Measurements from ENCODE around the gene TYW1B.
"Not testable (repeated sequence)": the region's sequence is repeated elsewhere in the genome, so short reads cannot be mapped to it uniquely, and the experiment has no call there.

TYW1B gene, protein sequence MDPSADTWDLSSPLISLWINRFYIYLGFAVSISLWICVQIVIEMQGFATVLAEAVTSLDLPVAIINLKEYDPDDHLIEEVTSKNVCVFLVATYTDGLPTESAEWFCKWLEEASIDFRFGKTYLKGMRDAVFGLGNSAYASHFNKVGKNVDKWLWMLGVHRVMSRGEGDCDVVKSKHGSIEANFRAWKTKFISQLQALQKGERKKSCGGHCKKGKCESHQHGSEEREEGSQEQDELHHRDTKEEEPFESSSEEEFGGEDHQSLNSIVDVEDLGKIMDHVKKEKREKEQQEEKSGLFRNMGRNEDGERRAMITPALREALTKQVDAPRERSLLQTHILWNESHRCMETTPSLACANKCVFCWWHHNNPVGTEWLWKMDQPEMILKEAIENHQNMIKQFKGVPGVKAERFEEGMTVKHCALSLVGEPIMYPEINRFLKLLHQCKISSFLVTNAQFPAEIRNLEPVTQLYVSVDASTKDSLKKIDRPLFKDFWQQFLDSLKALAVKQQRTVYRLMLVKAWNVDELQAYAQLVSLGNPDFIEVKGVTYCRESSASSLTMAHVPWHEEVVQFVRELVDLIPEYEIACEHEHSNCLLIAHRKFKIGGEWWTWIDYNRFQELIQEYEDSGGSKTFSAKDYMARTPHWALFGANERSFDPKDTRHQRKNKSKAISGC

GRCh38 chr7:72827839-72828591 is at the start of gene TYW1B:
TSS of gene TYW1B (minus strand) at chr7:72828200. CDS start at chr7:72828075, 125 bp downstream.
- peak; percentile 87 for DNase-seq

- DNase-seq = not testable (repeated sequence)
These were observed 39.6 kb upstream of the TYW1B start for GRCh38 chr7:72867591-72867990.

- DNase-seq = not testable (repeated sequence)
These were observed 30.9 kb upstream of the TYW1B start for GRCh38 chr7:72858846-72859400.

DNA sequence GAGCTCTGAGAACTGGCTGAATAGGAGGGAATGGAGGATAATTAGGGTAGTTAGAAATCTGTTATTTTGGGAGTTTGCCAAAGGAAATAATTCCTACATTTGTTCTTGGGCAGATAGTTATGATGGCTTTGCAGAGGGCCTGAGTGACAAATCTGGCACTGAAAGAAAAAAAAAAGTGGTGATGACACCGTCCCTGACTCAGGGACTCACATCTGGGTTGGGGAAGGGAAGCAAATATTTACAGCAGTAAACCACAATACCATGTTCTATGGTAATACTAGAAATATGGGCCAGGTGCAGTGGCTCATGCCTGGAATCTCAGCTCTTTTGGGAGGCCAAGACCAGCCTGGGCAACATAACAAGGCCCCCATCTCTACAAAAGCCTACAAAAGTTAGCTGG is 29.9 kb upstream of the TYW1B start:
- DNase-seq = not testable (repeated sequence)

- not testable (repeated sequence) for DNase-seq
These were observed 27.3 kb upstream of the TYW1B start for GRCh38 chr7:72855261-72855660.

- DNase-seq = not testable (repeated sequence)
These were observed 24.9 kb upstream of the TYW1B start for GRCh38 chr7:72852937-72853336.

GRCh38 chr7:72850746-72851145 is 22.7 kb upstream of the TYW1B start:
- not testable (repeated sequence) for DNase-seq

DNA sequence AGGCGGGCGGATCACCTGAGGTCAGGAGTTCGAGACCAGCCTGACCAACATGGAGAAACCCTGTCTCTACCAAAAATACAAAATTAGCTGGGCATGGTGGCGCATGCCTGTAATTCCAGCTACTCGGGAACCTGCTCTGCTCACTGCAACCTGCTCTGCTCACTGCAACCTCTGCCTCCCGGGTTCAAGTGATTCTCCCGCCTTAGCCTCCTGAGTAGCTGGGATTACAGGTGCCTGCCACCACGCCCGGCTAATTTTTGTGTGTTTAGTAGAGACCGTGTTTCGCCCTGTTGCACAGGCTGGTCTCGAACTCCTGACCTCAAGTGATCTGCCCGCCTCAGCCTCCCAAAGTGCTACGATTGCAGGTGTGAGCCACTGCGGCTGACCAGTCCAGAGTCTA is 16.1 kb upstream of the TYW1B start:
- DNase-seq = not testable (repeated sequence)

DNA sequence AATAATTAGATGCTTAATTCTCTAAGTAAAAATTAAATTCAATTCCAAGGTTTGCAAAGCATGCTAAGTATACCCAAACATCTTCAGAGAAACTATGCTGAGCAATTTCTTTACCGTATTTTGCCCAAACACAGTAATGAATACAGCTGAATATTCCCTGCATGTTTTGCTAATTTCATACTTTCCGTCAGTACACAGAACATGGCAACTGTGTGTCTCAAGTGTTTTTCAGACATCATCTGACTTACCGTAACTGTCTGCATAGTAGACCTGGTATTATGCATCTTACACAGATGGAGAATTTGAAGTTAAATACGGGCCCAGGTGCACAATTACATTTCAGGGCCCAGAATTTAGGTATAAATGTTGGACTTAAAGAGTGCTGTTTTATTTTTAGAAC is 15.2 kb upstream of the TYW1B start:
- DNase-seq = not testable (repeated sequence)

- DNase-seq = not testable (repeated sequence)
These were observed 13.0 kb upstream of the TYW1B start for GRCh38 chr7:72840966-72841511.

GRCh38 chr7:72838315-72838714 is 10.3 kb upstream of the TYW1B start:
- not testable (repeated sequence) for DNase-seq

GRCh38 chr7:72837291-72837690 is 9.3 kb upstream of the TYW1B start:
- not testable (repeated sequence) for DNase-seq

- not testable (repeated sequence) for DNase-seq
These were observed 2.6 kb upstream of the TYW1B start for GRCh38 chr7:72830567-72830966.

DNA sequence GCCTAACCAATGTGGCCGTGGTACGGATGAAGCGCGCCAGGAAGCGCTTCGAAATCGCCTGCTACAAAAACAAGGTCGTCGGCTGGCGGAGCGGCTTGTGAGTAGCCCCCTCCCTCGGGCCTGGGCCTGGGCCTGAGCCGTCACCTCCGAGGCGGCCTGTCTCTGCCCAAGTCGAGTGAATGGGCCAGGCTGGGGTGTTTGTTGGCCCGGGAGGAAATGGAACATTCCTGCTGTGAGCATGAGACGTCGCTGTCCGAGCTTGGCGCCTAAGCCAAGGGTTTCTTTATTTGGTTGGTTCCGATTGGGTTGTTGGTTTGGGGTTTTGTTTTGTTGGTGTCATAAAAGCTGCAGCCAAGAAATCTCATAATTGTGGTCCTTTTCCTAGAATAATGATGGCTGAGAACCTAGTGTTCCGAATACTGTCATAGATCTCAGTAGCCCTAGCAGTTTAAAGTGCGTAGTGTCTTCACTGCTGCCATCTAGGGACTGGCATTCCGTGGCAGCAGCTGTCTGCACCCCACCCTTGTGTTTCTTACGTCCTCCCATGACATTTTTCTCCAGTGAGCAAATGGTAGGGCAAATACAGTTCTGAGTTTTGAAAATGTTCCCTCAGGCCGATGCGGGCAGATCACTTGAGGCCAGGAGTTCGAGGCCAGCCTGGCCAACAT is 1.8 kb upstream of the TYW1B start:
- not testable (repeated sequence) for DNase-seq

DNA sequence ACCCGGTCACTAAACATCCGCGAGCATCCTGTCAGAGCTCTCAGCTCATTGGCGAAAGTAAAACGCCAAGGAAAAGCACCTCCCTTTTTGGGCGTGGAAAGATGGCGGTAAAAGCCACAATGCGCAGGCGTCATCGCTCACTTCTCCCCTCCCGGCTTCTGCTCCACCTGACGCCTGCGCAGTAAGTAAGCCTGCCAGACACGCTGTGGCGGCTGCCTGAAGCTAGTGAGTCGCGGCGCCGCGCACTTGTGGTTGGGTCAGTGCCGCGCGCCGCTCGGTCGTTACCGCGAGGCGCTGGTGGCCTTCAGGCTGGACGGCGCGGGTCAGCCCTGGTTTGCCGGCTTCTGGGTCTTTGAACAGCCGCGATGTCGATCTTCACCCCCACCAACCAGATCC is 1.3 kb upstream of the TYW1B start:
- peak; percentile 92 for DNase-seq

- not testable (repeated sequence) for DNase-seq
These were observed 4.0 kb downstream of the TYW1B start for GRCh38 chr7:72823765-72824732.

DNA sequence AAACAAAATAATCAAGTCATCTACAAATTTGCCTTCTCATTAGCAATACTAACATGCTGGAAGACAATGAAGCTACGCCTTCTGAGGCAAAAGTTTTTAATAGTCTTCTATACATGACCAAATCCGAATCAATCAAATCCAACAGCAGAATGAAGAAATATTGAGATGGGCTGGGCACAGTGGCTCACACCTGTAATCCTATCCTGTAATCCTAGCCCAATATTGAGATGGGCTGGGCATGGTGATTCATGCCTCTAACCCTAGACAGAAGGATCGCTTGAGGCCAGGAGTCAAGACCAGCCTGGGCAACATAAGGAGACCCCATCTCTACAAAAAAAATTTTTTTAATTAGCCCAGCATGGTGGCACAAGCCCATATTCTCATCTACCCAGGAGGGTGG is 5.5 kb downstream of the TYW1B start:
- DNase-seq = not testable (repeated sequence)

DNA sequence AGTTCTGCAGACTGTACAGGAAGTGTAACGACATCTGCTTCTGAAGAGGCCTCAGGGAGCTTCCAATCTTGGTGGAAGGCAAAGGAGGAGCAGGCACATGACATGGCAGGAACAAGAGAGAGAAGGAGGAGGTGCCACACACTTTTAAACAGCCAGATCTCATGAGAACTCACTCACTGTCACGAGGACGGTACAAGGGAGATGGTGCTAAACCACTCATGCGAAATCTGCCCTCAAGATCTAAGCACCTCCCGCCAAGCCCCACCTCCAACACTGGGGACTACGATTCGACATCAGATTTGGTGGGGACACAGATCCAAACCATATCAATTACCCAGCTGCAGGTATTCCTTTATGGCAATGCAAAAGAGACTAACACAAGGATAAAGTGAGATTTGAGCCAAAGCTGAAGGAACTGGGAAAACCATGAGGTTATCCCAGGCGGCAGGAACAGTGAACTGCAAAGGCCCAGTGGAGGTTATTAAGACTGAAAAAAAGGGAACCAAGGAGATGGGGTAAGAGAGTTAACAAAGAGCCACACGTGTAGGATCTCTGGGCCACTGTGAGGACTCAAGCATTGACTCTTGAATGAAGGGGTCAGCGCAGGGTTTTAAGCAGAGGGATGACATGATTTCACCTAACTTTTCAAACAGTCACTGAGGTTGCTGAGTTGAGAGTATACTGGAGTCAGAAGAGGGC is 9.2 kb downstream of the TYW1B start:
- not testable (repeated sequence) for DNase-seq

GRCh38 chr7:72817661-72818060 is 10.3 kb downstream of the TYW1B start:
- not testable (repeated sequence) for DNase-seq

All from NCI-H1436 treated with DMSO at 0.1 percent for 48 hours (cell line).